HG03378 (cell line): ENCODE measurements around the gene MID1.

Experiments
- ATAC-seq: cut with Tn5 transposase; IDR thresholded peaks from one replicate; pipeline ENCODE4 v1.9.1; 2021; ENCODE audit warnings: mild to moderate bottlenecking, moderate library complexity; ENCODE audit not compliant: unreplicated experiment

Gene MID1

DNA sequence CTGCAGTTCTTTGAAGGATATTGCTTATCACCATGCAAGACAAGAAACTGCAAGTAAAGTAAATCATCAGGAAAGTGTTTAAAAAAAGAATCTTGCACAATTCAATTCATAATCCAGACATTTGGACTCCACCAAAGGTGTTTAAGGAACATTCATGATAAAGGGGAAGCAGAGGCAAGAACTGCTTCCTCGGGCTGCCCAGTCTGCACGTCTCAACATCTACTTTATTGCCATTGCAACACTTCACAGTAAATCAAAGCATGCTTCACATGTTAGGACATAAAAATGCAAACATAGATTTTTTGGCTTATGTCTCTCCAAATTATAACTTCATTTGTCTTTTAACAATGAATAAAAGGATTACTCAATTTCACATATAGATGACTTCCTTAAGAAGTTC lies 42.5 kb downstream of the MID1 start:
- no peak for ATAC-seq

DNA sequence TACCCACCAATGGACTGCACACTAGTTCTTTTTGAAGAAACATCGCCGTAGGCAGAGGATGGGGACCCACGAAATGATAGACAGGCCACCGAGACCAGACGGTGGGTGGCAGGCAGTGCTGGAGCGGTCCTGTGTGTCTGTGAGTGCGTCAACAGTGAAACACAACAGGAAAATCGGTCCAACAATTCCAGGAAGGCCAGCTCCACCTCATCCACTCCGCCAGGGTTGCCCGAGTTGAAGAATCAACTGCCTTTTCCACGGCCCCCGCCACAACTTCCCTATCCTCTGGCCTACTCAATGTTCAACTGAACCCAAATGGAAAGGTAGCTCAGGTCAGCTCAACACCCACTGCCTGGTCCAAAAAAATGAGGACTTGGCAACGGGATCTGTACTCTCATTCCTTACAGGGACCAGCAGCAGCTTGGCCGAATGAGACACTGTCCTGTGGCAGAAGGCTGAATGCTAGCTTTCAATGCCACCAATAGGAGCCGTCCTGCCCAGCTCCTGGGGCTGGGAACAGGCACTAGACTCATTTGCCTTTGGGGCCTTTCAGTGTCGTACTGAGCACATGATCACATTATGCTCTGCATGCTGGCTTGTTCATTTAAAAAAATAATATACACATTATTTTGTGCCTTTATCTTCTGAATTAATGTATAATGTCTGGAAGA lies 43.5 kb downstream of the MID1 start:
- no peak for ATAC-seq

DNA sequence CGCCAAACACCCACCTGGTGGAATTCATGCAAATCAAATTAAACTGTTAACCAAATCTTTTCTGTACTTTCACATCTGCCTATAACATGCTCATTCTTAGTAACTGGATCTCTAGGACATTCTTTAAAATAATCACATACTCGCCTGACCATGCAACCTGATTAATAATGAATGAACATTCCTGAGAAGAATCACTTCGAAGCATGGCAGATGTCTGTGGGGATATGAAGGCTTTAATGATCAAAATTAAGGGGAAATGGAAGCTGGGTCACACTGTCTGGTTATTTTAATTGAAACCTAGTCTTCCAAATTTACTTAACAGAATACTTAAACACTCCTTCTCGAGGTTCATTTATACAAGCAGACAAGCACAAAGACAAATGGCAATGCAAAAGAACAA lies 44.2 kb downstream of the MID1 start:
- ATAC-seq: no peak

DNA sequence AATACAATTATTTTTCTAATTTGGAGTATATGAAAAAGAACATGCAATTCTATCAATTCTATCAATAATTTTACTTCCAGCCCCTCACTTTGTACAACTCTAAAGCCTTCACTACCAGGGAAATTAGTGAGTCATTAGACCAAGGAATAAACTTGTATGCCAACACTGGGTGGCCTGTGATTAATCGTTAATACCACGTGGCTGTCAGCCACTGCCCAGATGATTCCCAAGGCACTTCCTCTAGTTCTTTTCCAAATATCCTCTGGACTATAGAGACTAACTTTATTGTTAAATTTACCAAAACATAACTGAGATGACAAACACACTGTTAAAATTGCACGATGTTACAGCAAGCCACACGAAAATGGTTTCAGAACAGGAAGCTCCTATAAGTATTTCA lies 45.7 kb downstream of the MID1 start:
- no peak for ATAC-seq

DNA sequence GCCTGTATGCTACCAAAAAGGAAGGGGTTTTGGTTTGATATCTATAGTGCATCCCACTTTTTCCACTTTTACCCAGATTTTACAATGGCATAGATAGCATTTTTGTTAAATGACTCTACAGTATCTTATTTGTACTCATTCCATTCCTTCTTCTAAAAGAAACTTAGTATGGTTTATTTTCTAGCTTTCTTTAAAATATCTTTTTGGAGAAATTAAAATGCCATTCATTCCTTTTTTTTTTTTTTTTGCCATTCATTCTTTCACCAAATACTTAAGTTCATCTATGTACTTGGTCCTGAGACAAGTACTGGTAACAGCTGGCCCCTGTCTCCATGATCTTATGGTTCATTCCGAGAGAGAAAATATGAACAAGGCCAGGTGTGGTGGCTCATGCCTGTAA lies 49.1 kb downstream of the MID1 start:
- ATAC-seq: no peak

DNA sequence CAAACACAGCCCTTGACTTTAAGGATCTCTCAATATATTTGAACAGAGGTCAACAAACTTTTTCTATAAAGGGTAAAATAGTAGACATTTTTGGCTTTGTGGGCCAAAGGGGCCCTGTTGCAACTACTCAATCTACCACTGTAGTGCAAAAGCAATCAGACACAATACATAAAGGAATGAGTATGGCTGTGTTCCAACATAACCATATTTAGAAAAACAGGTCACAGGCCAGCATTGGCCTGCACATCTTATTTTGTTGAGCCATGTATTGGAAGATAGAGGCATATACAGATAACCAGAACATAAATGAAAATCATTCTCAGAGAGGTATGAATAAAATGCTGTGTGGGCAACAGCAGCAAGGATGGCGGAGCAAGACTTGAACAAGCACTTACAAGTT lies 49.8 kb downstream of the MID1 start:
- ATAC-seq: no peak

DNA sequence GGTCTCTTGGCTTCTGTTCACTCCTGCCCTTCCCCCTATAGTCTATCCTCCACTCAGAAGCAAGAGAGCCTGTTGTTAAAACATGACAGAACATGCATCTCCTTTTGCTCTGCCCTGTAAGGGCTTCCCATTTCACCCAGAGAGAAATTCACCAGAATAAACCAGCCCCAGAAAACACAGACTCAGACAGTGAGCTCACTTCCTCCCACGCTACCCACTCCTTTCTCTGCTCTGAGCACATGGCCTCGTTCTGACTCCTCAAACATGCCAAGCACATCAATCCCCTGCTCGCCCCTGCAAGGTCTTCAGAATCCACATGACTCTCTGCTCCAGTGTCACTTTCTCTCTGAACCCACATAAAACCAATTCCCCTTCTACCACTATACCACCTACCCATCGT lies 50.4 kb downstream of the MID1 start:
- no peak for ATAC-seq

DNA sequence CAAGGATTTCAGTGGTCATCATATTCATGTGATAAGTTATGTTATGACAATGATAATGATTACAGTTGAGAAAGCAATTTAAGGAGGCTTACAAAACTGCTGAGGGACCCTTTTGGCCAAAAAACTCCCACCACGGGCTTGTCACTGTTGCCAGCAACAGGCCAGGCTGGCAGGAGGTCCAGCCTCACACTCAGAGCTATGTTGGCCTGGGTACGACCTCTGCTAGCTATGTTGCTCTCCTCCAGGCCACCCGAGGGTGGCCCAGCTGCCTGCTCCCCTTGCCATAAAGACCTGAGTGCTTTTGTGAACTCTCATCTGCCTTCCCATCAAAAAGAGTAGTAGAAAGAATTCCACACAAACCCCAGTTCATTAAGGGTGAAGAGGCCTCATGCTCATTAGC lies 52.0 kb downstream of the MID1 start:
- no peak for ATAC-seq

DNA sequence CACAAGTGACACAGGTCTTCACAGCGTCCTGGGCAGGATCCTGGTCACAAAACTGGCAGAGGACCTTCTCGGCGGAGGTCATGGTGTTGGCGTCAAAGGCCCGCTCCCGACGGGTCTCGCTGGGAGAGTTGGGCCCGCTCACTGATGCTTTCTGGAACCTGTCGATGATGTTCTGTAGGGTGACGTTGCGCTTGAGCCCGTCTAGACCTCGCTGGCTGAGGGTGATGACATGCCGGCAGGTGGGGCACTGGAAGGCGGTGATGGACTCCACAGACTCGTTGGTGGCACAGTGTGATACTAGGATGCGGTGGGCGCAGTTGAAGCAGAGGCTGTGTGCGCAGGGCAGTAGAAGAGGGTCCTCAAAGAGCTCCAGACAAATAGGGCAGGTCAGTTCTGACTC lies 53.2 kb downstream of the MID1 start:
- no peak for ATAC-seq

DNA sequence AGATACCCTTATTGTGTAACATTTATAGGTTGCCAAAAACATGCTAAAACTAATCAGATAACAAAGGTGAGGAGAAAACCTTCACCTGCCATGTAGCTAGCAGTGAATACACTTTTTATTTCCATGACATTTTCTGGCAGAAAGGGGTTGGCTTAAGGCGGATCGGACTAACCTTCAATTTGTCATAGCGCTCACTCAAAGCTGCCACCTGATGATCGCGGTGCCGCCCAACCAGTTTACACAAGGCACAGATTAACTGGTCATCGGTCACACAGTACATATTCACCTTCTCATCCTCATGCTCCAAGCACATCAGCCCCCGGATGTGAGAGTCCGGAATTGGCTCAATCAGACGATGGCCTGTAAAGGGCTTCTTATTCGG lies 53.7 kb downstream of the MID1 start:
- no peak for ATAC-seq

DNA sequence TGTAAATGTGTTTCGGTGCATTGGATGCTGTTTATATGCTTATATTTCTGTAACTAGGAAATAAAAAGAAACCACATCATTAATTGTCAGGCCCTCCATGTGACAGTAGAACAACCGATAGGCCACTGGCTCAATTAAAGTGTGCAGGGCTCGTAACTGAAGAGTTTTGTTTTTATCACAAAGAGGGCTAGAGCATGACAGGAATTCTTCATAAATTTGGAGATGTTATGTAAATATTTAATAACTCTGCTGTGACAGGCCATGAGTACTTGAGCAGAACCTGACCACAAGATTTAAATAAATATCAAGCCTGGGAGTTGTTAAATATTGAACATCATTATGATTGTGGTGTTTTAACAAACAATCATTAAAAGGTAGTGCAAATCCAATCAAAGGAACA lies 55.9 kb downstream of the MID1 start:
- no peak for ATAC-seq

DNA sequence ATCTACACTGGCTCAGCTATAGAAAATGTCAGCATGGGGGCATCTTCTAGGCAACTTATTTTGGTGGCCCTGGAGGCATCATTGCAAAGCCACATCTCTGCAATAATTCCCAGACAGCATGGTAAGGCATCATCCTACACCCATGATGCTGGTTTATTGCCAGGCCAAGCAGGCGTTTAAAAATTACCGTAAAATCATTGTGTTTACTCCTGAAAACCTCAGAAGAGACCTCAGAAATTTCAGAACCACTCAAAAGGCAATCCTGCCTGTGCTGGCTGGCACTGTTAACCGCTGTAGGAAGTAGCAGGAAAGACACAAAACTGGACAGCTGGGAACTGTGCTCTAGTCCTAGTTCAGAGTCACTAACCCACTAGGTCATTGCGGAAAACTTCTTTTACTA lies 63.2 kb downstream of the MID1 start:
- no peak for ATAC-seq

DNA sequence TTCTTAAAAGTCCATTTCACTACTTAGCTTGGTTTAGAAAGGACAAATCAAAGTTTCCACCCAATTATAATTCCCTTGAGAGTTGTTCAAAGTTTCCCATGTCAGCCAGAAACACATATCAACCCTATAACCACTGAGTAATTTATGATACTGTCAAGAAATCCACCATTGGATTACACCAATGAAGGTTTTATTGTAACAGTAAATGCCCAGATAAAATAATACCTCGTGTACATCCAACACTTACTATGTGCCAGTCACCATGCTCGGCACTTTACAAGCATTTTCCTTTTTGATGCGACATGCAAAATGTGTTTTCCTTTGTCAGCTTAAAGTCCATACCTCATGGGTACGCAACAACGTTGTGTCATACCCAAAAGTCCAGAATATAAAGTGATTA lies 64.0 kb downstream of the MID1 start:
- no peak for ATAC-seq

DNA sequence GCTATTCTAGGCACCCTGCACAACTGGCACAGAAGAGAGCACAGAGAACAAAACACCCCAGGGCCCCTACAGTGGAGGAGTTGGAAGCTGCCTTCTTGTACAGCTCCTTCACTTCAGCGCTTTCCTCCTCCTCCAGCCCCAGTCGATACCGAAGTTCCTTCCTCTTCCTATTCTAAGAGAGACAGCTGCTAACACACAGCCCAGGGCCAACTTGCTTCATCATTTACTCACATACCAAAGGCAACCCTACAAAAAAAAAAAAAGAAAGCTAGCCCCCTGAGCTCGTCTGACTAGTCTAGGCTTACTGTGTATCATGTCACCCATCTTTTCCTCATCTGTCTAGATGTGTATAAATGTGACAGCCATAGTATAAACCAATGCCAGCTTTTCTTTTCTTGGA lies 64.5 kb downstream of the MID1 start:
- no peak for ATAC-seq

DNA sequence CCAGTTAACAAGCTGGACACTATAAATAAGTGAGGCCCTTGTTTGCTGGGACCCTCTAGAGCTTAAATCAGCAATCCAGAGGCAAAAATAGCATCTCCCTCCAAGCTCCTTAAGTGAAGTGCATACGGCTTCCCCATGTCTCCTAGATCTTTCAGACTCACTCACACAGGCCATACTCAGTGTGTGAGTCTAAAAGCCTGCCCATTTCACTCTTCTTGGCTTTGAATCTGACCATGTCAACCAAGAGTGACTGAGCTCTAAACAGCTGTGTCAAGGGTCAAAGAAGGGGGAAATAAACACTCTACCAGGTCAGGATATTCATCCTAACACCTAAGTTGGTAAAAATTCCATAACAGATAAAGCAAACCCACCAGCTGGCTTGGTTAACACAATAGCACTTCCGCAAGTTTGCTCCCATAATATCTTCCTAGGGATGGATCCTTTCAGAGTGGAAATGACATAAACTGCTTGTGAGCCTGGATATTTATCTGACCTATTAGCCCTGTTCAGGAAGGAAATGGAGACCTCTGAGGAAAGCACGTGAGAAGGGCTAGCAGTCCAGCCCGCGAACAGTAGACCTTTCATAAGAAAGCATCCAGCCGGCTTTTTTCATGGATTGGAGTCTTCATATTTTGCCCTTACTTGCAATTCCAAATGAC lies 65.6 kb downstream of the MID1 start:
- no peak for ATAC-seq

DNA sequence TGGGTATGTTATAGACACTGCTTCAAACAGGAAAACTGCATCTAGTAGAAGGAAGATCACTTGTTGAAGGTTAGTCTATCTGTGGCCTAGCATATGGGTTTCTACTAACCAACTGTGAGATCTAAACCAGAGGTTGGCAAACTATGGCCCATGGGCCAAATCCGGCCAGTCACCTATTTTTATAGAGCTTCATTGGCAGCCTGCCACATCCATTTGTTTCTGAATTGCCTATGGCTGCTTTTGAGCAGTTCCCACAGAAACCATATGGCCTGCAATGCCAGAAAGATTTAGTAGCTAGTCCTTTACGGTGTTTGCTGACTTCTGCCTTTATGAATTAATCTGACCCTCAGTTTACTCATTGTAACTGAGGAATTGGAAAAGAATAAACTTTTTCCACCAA lies 71.1 kb downstream of the MID1 start:
- ATAC-seq: no peak

DNA sequence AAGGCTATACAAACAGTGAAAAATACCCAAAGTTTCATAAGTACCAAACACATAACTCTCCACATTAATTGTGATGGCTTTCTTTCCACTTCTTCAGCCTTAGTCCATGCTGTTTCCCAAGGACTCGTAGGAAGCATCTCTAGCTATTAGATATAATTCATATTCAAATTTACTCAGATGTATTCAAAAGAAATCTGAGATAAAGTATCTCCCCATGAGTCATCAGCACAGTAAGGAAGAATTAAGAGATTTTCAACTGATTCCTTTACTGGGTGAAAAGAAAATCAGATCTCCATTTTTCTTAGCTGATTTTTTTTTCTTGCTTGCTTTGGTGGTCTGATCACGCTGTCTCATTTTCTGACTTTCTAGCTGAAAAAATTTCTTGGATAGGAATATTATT lies 71.7 kb downstream of the MID1 start:
- ATAC-seq: no peak

DNA sequence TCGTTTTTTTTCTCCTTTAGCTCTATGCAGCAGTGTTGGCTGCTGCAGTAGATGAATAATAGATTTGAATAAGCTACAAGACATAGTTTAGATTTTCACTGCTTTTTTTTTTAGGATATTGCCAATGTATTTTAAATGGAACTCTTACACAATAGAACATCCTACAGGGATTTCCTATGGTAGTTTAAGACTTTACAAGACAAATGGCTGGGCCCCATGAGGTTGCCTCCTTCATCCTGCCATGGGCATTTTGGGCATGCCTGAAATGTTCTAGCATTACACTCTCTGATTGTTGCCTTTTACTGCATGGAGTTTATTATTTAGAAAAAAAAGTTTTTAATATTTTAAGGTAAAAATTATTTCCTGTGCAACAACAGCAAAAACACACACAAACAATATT lies 74.5 kb downstream of the MID1 start:
- ATAC-seq: no peak

DNA sequence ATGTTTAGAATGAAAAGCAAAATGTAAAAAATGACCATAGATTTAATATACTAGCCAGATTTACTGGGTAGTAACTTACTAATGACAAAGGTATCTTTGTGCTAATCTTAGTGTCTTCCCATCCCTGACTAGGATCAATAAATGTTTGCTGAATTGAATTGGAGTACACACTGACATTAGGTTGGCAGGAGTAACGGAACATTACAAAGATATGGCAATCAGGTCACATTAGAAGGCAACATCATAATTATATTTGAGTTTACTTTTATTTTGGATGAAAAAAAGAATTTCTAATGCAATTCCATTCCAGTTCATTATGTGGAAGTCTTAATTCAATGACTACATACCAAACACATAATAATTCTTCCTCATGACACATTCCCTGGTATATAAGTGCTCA lies 77.8 kb downstream of the MID1 start:
- no peak for ATAC-seq

DNA sequence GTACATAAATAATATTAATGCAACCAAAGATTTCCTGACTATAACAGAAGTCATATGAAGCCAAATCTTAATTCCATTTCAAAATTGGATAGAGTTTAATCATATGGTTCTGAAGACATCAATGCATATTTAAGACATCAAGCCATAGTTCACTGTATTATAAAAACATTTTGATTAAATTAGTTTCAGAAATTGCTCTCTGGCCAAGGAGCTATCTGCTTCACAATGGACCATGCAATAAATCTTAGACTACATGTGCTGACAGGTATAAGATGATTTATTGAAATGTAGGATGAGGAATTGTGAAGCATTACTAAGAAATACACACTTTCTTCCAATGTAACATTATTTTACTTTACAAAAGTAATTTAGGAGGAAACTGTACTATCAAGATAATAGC lies 81.6 kb downstream of the MID1 start:
- ATAC-seq: no peak

DNA sequence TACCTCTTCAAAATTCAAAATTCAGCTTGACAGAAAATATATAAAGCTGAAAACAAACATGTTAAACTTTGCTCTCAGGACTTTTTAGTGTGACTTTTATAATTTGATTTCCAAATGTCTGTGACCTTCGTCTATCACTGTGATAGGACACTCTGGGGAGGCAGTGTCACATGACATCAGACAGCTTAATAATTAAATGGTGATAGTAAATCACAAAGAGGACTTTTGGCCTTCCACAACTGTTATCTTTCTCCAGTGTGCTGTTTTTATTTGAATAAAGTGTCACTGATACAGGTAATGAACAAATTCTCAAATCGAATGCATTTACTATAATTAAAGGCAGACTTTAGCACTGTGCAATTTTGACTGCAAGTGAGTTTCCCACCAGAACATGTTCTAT lies 83.1 kb downstream of the MID1 start:
- ATAC-seq: no peak

DNA sequence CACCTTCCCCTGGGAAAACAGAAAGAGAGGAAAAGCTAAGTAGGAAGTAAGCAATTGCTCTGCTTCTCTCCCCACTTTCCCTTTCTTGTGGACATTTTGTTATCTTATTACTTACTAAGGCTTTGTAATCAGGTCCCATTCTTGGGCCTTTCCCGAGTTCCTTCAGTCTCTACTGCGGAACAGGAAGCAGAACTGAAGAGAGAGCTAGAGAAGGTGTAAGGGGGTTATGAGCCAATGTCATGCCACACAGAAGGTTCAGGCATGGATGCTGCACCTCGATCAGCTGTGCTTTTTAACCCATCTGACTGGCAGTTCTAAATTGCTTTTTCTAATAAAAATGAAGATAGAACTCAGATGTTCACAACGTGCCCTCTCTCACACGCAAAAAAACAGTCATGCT lies 83.6 kb downstream of the MID1 start:
- no peak for ATAC-seq

DNA sequence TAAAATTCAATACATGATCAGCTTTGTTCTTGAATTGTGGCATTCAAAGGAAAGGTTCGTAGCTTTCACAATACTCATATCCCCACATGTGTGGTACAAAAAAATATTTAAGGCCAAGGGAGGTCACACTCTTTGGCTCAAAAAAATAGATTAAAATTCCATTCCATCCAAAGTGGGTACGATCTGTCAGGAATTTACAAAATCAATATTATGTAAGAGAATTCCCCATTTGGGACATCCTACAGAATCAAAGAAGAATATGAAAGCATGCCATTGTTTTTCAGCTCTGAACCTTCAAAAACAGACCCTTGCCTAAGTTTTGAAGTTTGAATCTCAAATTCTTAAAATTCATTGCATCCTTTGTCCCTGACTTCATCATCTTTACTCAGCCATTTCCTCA lies 85.8 kb downstream of the MID1 start:
- ATAC-seq: no peak
